CD4-positive, alpha-beta T cell (primary cell): Measurements from ENCODE around the gene TEKT5. TPM values are rescaled to one million over a fixed set of nuclear protein-coding genes. Genes with fewer than 3 reads are reported as not detected.

Source experiments
- ATAC-seq: fragments of 200-7000 bp; cut with Tn5 transposase; one replicate; pipeline ENCODE4 v1.10.0; 2022; ENCODE audit warnings: mild to moderate bottlenecking; ENCODE audit not compliant: poor library complexity
- CTCF ChIA-PET: fragments of 350-600 bp; sonication (Branson Sonifier 250); formaldehyde crosslinking; loops from one replicate; lab custom pipeline; 2021; ENCODE audit warnings: antibody characterized with exemption, inconsistent platforms; lab: Charles Lee
- POLR2A ChIA-PET: fragments of 350-600 bp; sonication (Branson Sonifier 250); formaldehyde crosslinking; loops from one replicate; lab custom pipeline; 2021; ENCODE audit warnings: antibody characterized with exemption, inconsistent platforms; lab: Charles Lee
- DNase-seq, 14 experiments: peaks; one replicate each; pipeline ENCODE4 v3.0.0-alpha.2; 2013 to 2020; ENCODE audit warnings: mixed read lengths in 2 of 14
- H3K27ac ChIP-seq, 2 donors: one replicate each; pipeline versions ENCODE4 v1.5.1 to v1.7.0; 2013; ENCODE audit warnings: low read length in 2 of 2, low read depth in 1 of 2, mild to moderate bottlenecking in 1 of 2
- H3K27me3 ChIP-seq, 2 experiments: 1 replicate in 1 of 2; 2 replicates in 1 of 2; pipeline versions ENCODE4 v1.6.1 to v1.7.0; 2013; ENCODE audit warnings: low read length in 2 of 2, control low read depth in 1 of 2, mild to moderate bottlenecking in 1 of 2, moderate library complexity in 1 of 2; ENCODE audit not compliant: insufficient read depth in 2 of 2, control insufficient read depth in 1 of 2
- H3K36me3 ChIP-seq: one replicate; pipeline ENCODE4 v1.6.1; 2013; ENCODE audit warnings: low read length, control low read depth; ENCODE audit not compliant: insufficient read depth
- H3K4me1 ChIP-seq: one replicate; pipeline ENCODE4 v1.6.1; 2013; ENCODE audit warnings: low read length, control low read depth; ENCODE audit not compliant: insufficient read depth
- H3K4me3 ChIP-seq: one replicate; pipeline ENCODE4 v1.5.1; 2013; ENCODE audit warnings: mild to moderate bottlenecking, low read length, moderate library complexity
- H3K9me3 ChIP-seq, 2 experiments: 1 replicate in 1 of 2; 2 replicates in 1 of 2; pipeline versions ENCODE4 v1.6.1 to v1.7.0; 2013; ENCODE audit warnings: low read length in 2 of 2, mild to moderate bottlenecking in 2 of 2, control low read depth in 1 of 2, moderate library complexity in 1 of 2; ENCODE audit not compliant: control insufficient read depth in 1 of 2, insufficient read depth in 1 of 2
- H3K27ac Mint-ChIP-seq: one replicate; pipeline ENCODE4 v1.8.0; 2020; ENCODE audit warnings: mixed read lengths
- H3K27me3 Mint-ChIP-seq: one replicate; pipeline ENCODE4 v1.8.0; 2021; ENCODE audit warnings: mixed read lengths
- H3K36me3 Mint-ChIP-seq: one replicate; pipeline ENCODE4 v1.8.0; 2021; ENCODE audit warnings: low read depth, mixed read lengths
- H3K4me1 Mint-ChIP-seq: one replicate; pipeline ENCODE4 v1.8.0; 2021; ENCODE audit warnings: low read depth, mixed read lengths
- H3K4me3 Mint-ChIP-seq: one replicate; pipeline ENCODE4 v1.8.0; 2020; ENCODE audit warnings: mild to moderate bottlenecking, mixed read lengths
- H3K9me3 Mint-ChIP-seq: one replicate; pipeline ENCODE4 v1.8.0; 2020; ENCODE audit warnings: mixed read lengths
- intact Hi-C, 2 experiments: fragments of 100-400 bp; cut with DNase I in 1 of 2; cut with micrococcal nuclease in 1 of 2; formaldehyde crosslinking; loops; one replicate each; pipeline versions ENCODE4 v1.15.1 to v1.9.0; 2023 to 2025; cut with DNase I, micrococcal nuclease
- total RNA-seq, 174 experiments: library from RNA in 2 of 174; stranded (reverse) in 2 of 174; gene quantifications; one replicate each; pipeline ENCODE4 v1.2.3 and lab custom pipeline; 2021 to 2026
- TF ChIP-seq, protein P1 (sequence below): fragments of 200-600 bp; IDR thresholded peaks from one replicate; pipeline ENCODE4 v1.8.0; 2022; ENCODE audit warnings: antibody characterized with exemption, mild to moderate bottlenecking

TEKT5 gene
- total RNA-seq, 2 experiments from 2014 or later, result not detected

DNA sequence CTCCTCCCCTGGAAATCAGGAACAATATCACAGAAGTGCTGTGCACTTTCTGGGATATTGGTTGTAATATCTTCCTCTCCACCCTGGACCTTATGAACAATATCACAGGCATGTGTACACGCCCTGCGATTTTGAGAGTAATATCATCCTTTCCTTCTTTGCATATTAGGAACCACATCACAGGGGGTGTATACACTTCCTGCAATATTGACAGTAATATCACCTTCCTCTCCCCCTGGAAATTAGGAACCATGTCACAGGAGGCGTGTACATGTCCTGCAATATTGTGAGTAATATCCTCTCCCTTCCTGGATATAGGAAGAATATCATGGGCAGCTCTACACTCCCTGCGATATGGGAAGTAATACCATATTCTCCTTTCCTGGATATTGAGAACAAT lies 14.2 kb upstream of the TEKT5 start:
- POLR2A ChIA-PET, result no interaction called here
- no peaks in the 10 kb centered on the region for H3K9me3 Mint-ChIP-seq
- peaks cover 0 to 12% of the 10 kb centered on the region in 2 experiments for H3K27me3 ChIP-seq
- H3K36me3 ChIP-seq, result no peaks in the 10 kb centered on the region
- DNase-seq, result no peak
- no peaks in the 10 kb centered on the region for H3K9me3 ChIP-seq
- CTCF ChIA-PET, result no interaction called here
- H3K27me3 Mint-ChIP-seq, result peaks cover 39% of the 10 kb centered on the region
- no peak overlapping the region for H3K4me3 ChIP-seq
- H3K4me3 Mint-ChIP-seq, result no peak overlapping the region
- H3K4me1 ChIP-seq, result no peaks in the 10 kb centered on the region
- no peak for ATAC-seq
- H3K27ac Mint-ChIP-seq, result no peak overlapping the region
- TF ChIP-seq, protein P1, sequence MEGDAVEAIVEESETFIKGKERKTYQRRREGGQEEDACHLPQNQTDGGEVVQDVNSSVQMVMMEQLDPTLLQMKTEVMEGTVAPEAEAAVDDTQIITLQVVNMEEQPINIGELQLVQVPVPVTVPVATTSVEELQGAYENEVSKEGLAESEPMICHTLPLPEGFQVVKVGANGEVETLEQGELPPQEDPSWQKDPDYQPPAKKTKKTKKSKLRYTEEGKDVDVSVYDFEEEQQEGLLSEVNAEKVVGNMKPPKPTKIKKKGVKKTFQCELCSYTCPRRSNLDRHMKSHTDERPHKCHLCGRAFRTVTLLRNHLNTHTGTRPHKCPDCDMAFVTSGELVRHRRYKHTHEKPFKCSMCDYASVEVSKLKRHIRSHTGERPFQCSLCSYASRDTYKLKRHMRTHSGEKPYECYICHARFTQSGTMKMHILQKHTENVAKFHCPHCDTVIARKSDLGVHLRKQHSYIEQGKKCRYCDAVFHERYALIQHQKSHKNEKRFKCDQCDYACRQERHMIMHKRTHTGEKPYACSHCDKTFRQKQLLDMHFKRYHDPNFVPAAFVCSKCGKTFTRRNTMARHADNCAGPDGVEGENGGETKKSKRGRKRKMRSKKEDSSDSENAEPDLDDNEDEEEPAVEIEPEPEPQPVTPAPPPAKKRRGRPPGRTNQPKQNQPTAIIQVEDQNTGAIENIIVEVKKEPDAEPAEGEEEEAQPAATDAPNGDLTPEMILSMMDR, result no peak
- no peaks in the 10 kb centered on the region for H3K36me3 Mint-ChIP-seq
- H3K27ac ChIP-seq, result no peak overlapping the region
- intact Hi-C loops, result no loop called here
- H3K4me1 Mint-ChIP-seq, result no peaks in the 10 kb centered on the region

DNA sequence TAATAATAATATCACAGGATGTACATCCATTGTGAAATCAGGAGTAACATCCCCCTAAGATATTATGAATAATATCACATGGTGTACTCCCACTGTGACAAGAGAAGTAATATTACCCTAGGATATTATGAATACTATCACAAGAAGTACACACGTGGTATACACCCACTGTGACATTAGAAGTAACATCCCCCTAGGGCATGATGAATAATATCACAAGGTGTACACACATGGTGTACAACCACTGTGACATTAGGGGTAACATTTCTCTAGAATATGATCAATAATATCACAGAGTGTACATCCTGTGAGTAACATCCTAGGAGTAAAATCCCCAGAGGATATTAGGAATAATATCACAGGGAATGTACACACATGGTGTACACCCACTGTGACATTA lies 5.0 kb upstream of the TEKT5 start:
- ChIA-PET POLR2A (no interaction called here), CTCF (no interaction called here)
- no peak overlapping the region for H3K27ac ChIP-seq
- intact Hi-C loops, result no loop called here
- TF ChIP-seq, protein P1, result no peak
- no peaks in the 10 kb centered on the region for H3K9me3 ChIP-seq
- no peaks in the 10 kb centered on the region for H3K4me1 ChIP-seq
- no peaks in the 10 kb centered on the region for H3K27me3 ChIP-seq
- Mint-ChIP-seq H3K36me3 (no peaks in the 10 kb centered on the region), H3K27me3 (peaks cover 16% of the 10 kb centered on the region), H3K4me1 (no peaks in the 10 kb centered on the region), H3K4me3 (no peak overlapping the region), H3K9me3 (no peaks in the 10 kb centered on the region), H3K27ac (no peak overlapping the region)
- H3K4me3 ChIP-seq, result no peak overlapping the region
- DNase-seq (no peak), ATAC-seq (no peak)
- H3K36me3 ChIP-seq, result no peaks in the 10 kb centered on the region

DNA sequence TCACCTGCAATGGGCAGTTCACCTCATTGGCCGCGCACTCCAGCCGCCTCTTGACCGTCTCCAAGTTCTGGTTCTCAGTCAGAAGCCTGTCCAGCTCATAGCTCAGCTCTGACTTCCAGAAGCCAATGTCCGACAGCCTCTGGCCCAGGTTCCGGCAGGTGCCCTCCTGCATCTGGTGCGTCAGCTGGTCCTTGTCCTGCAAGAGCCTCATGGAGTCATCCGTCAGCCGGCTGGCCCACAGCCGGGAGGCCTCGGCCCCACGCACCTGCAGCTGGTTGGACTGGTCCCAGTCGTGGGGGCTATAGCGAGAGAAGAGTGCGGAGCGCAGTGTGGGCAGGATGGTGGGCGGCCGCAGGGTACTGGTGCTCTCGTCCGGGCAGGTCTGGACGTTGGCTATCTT lies 424 bp downstream of the TEKT5 start:
- H3K4me1 Mint-ChIP-seq, result no peaks in the 10 kb centered on the region
- no peak overlapping the region for H3K4me3 ChIP-seq
- H3K4me3 Mint-ChIP-seq, result no peak overlapping the region
- H3K36me3 Mint-ChIP-seq, result no peaks in the 10 kb centered on the region
- H3K36me3 ChIP-seq, result no peaks in the 10 kb centered on the region
- ChIA-PET CTCF (no interaction called here), POLR2A (no interaction called here)
- TF ChIP-seq, protein P1, result no peak
- H3K27ac Mint-ChIP-seq, result no peak overlapping the region
- ATAC-seq, result no peak
- no peak for DNase-seq
- intact Hi-C loops, result no loop called here
- H3K9me3 Mint-ChIP-seq, result no peaks in the 10 kb centered on the region
- H3K9me3 ChIP-seq, result peaks cover 0 to 4% of the 10 kb centered on the region in 2 experiments
- H3K27me3 ChIP-seq, result peaks cover 6 to 17% of the 10 kb centered on the region in 2 experiments
- H3K27ac ChIP-seq, result no peak overlapping the region
- no peaks in the 10 kb centered on the region for H3K4me1 ChIP-seq
- peaks cover 52% of the 10 kb centered on the region for H3K27me3 Mint-ChIP-seq
